HG03521 (cell line): Measurements from ENCODE around the gene SPAG7.
A peak's percentile ranks its signal among the peaks of the same experiment; 100 is the strongest.

ENCODE experiments used
- ATAC-seq: cut with Tn5 transposase; IDR thresholded peaks from one replicate; pipeline ENCODE4 v1.9.1; 2021; ENCODE audit warnings: mild to moderate bottlenecking, moderate library complexity; ENCODE audit not compliant: unreplicated experiment

Gene SPAG7

GRCh38 chr17:4978726-4979125 is 11.1 kb upstream of the SPAG7 start:
- no peak for ATAC-seq

- ATAC-seq: no peak
Observed at GRCh38 chr17:4974115-4974670, 6.6 kb upstream of the SPAG7 start.

- no peak for ATAC-seq
Observed at GRCh38 chr17:4973256-4974114, 5.9 kb upstream of the SPAG7 start.

- no peak for ATAC-seq
Observed at GRCh38 chr17:4972752-4973151, 5.1 kb upstream of the SPAG7 start.

GRCh38 chr17:4972322-4972721 is 4.7 kb upstream of the SPAG7 start:
- no peak for ATAC-seq

- no peak for ATAC-seq
Observed at GRCh38 chr17:4971826-4972225, 4.2 kb upstream of the SPAG7 start.

- no peak for ATAC-seq
Observed at GRCh38 chr17:4970273-4970672, 2.7 kb upstream of the SPAG7 start.

GRCh38 chr17:4969551-4970173 is 2.0 kb upstream of the SPAG7 start:
- ATAC-seq: no peak

GRCh38 chr17:4969047-4969550 is 1.5 kb upstream of the SPAG7 start:
- no peak for ATAC-seq

GRCh38 chr17:4968486-4969046 is 949 bp upstream of the SPAG7 start:
- ATAC-seq: no peak

GRCh38 chr17:4966844-4967538 is 626 bp downstream of the SPAG7 start:
- peak; percentile 76 for ATAC-seq

GRCh38 chr17:4965311-4965986 is 2.2 kb downstream of the SPAG7 start:
- ATAC-seq: no peak

GRCh38 chr17:4960279-4960922 is 7.2 kb downstream of the SPAG7 start:
- ATAC-seq: no peak

GRCh38 chr17:4959261-4959965 is 8.2 kb downstream of the SPAG7 start:
- no peak for ATAC-seq

- ATAC-seq: no peak
Observed at GRCh38 chr17:4958102-4958501, 9.5 kb downstream of the SPAG7 start.

- no peak for ATAC-seq
Observed at GRCh38 chr17:4956493-4957061, 11.0 kb downstream of the SPAG7 start.

- ATAC-seq: no peak
Observed at GRCh38 chr17:4955091-4955490, 12.5 kb downstream of the SPAG7 start.

GRCh38 chr17:4953451-4953961 is 14.1 kb downstream of the SPAG7 start:
- no peak for ATAC-seq

- no peak for ATAC-seq
Observed at GRCh38 chr17:4951486-4951885, 16.1 kb downstream of the SPAG7 start.
